KMS-11 (cell line): Measurements from ENCODE around the gene SLC25A11.

Experiments
- H2AFZ ChIP-seq: fragments of 200-600 bp; sonication (generic); 2 replicates; pipeline ENCODE4 v1.6.1; 2016; ENCODE audit warnings: antibody characterized with exemption, mixed run types, low read depth
- H3K27ac ChIP-seq: fragments of 200-600 bp; sonication (generic); 2 replicates; pipeline ENCODE4 v1.6.1; 2016; ENCODE audit warnings: mild to moderate bottlenecking, mixed run types
- H3K27me3 ChIP-seq: fragments of 200-600 bp; sonication (generic); 2 replicates; pipeline ENCODE4 v1.6.1; 2017; ENCODE audit warnings: mild to moderate bottlenecking, low read depth, mixed run types, moderate library complexity; ENCODE audit not compliant: insufficient read depth
- H3K36me3 ChIP-seq: fragments of 200-600 bp; sonication (generic); 2 replicates; pipeline ENCODE4 v1.6.1; 2017; ENCODE audit warnings: mild to moderate bottlenecking, mixed run types; ENCODE audit not compliant: insufficient read depth
- H3K4me1 ChIP-seq: fragments of 200-600 bp; sonication (generic); 2 replicates; pipeline ENCODE4 v1.6.1; 2016; ENCODE audit warnings: mild to moderate bottlenecking, low read depth, mixed run types; ENCODE audit not compliant: poor library complexity, severe bottlenecking
- H3K4me2 ChIP-seq: fragments of 200-600 bp; sonication (generic); 2 replicates; pipeline ENCODE4 v1.7.0; 2016; ENCODE audit warnings: mild to moderate bottlenecking, mixed run types
- H3K4me3 ChIP-seq: fragments of 200-600 bp; sonication (generic); IDR thresholded peaks from 2 replicates; pipeline ENCODE4 v1.6.1; 2017; ENCODE audit warnings: low read depth, low read length, mixed read lengths; ENCODE audit not compliant: insufficient read depth
- H3K79me2 ChIP-seq: fragments of 200-600 bp; sonication (generic); 2 replicates; pipeline ENCODE4 v1.6.1; 2016; ENCODE audit warnings: low read depth, mixed run types; ENCODE audit not compliant: insufficient read depth
- H3K9ac ChIP-seq: fragments of 200-600 bp; sonication (generic); 2 replicates; pipeline ENCODE4 v1.6.1; 2016; ENCODE audit warnings: mild to moderate bottlenecking, mixed run types
- H4K20me1 ChIP-seq: fragments of 200-600 bp; sonication (generic); 2 replicates; pipeline ENCODE4 v1.6.1; 2016; ENCODE audit warnings: mild to moderate bottlenecking, mixed run types; ENCODE audit not compliant: insufficient read depth
- CTCF ChIP-seq: fragments of 200-600 bp; sonication (generic); conservative IDR thresholded peaks from 2 replicates; pipeline ENCODE4 v1.6.1; 2017; ENCODE audit warnings: low read depth, mild to moderate bottlenecking, antibody characterized with exemption, low read length, moderate library complexity, mixed read lengths

Gene SLC25A11

GRCh38 chr17:4887581-4887980 lies 52.3 kb downstream of the SLC25A11 start:
- Histone ChIP-seq H3K27me3 (no peaks in the 10 kb centered on the region), H2AFZ (no peak overlapping the region), H3K4me3 (no peak overlapping the region), H3K4me1 (no peaks in the 10 kb centered on the region), H3K36me3 (no peaks in the 10 kb centered on the region), H3K27ac (no peak overlapping the region), H3K9ac (no peak overlapping the region), H4K20me1 (no peaks in the 10 kb centered on the region), H3K79me2 (no peaks in the 10 kb centered on the region), H3K4me2 (no peak overlapping the region)
- no peak for TF ChIP-seq CTCF
